Measurements from ENCODE around the gene CDH4. TPM values are rescaled to one million over a fixed set of nuclear protein-coding genes. Genes with fewer than 3 reads are reported as not detected.

Gene CDH4
- total RNA-seq, 2 donors from 2014 or later = not detected

- DNase-seq (ENCODE audit: low spot score) = no peak
- no peak for TF ChIP-seq CTCF (IDR thresholded peaks at IDR 0.05)
- no peaks in the 10 kb centered on the region for H3K4me1 ChIP-seq (ENCODE audit: control insufficient read depth in 1 of 2, low read depth in 2 of 2)
- no peak overlapping the region for H3K4me3 ChIP-seq
- no peaks in the 10 kb centered on the region for H3K36me3 ChIP-seq
- H3K27me3 ChIP-seq (replicated peaks; ENCODE audit: insufficient read depth) = no peaks in the 10 kb centered on the region
- H3K27ac ChIP-seq = no peak overlapping the region
- peaks cover 12% of the 10 kb centered on the region for H3K9me3 ChIP-seq
- ATAC-seq (ENCODE audit: insufficient number of reproducible peaks, low FRiP score, low read depth) = no peak
These were observed 345.9 kb downstream of the CDH4 start for GRCh38 chr20:61597996-61598395.

DNA sequence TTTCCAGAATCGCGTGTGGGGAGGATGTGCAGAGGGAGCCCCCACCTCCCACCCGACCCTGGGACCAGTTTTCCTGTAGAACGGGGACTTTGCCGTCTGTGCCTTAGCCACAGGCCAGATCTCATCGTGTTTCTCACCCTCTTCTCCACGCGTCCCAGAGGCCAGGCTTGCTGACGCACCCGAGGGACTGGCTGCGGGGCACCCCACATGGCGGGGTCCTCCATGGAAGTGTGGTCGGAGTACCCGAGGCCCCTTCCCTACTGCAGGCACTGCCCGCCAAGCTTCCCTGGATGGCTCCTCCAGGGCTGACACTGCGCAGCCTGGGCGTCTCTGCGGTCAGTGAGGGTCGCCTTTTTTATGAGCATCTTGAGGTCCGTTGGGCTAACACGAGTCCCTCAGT is 346.5 kb downstream of the CDH4 start:
- DNase-seq (ENCODE audit: low spot score) (no peak), ATAC-seq (ENCODE audit: insufficient number of reproducible peaks, low FRiP score, low read depth) (no peak)
- no peaks in the 10 kb centered on the region for H3K36me3 ChIP-seq
- H3K27me3 ChIP-seq (replicated peaks; ENCODE audit: insufficient read depth) = no peaks in the 10 kb centered on the region
- no peaks in the 10 kb centered on the region for H3K4me1 ChIP-seq (ENCODE audit: control insufficient read depth in 1 of 2, low read depth in 2 of 2)
- H3K27ac ChIP-seq = no peak overlapping the region
- H3K9me3 ChIP-seq = peaks cover 12% of the 10 kb centered on the region
- TF ChIP-seq CTCF (IDR thresholded peaks at IDR 0.05) = no peak
- H3K4me3 ChIP-seq = no peak overlapping the region

GRCh38 chr20:61599061-61599531 is 347.0 kb downstream of the CDH4 start:
- no peak overlapping the region for H3K27ac ChIP-seq
- ATAC-seq (ENCODE audit: insufficient number of reproducible peaks, low FRiP score, low read depth) (no peak), DNase-seq (ENCODE audit: low spot score) (no peak)
- H3K27me3 ChIP-seq (replicated peaks; ENCODE audit: insufficient read depth) = no peaks in the 10 kb centered on the region
- no peak overlapping the region for H3K4me3 ChIP-seq
- H3K36me3 ChIP-seq = no peaks in the 10 kb centered on the region
- H3K4me1 ChIP-seq (ENCODE audit: control insufficient read depth in 1 of 2, low read depth in 2 of 2) = no peaks in the 10 kb centered on the region
- no peak for TF ChIP-seq CTCF (IDR thresholded peaks at IDR 0.05)
- H3K9me3 ChIP-seq = peaks cover 12% of the 10 kb centered on the region

DNA sequence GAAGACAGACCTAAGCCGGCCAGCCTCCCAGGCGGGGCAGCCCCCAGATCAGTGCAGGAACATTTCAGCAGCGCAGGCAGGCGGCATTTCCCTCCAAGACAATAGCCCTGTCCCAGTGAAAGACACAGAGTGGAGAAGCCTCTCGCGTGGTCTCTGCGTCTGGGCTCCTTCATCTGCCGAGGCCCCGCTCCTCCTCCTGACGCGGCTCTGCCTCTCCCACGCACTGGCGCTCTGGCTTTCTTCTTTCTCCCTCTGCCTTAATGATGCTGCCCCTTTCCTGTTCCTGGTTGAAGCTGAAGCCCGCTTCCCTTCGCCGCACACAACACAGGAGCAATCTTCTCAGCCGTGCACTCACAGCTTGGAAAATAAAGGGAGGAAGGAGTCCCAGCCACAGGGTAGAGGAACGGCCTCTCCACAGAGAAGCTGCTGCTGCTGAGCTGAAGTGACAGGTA is 347.5 kb downstream of the CDH4 start:
- Histone ChIP-seq H3K27me3 (replicated peaks; ENCODE audit: insufficient read depth) (no peaks in the 10 kb centered on the region), H3K4me3 (no peak overlapping the region), H3K27ac (no peak overlapping the region), H3K9me3 (peaks cover 12% of the 10 kb centered on the region), H3K36me3 (no peaks in the 10 kb centered on the region), H3K4me1 (ENCODE audit: control insufficient read depth in 1 of 2, low read depth in 2 of 2) (no peaks in the 10 kb centered on the region)
- DNase-seq (ENCODE audit: low spot score) (no peak), ATAC-seq (ENCODE audit: insufficient number of reproducible peaks, low FRiP score, low read depth) (no peak)
- TF ChIP-seq CTCF (IDR thresholded peaks at IDR 0.05) = no peak

DNA sequence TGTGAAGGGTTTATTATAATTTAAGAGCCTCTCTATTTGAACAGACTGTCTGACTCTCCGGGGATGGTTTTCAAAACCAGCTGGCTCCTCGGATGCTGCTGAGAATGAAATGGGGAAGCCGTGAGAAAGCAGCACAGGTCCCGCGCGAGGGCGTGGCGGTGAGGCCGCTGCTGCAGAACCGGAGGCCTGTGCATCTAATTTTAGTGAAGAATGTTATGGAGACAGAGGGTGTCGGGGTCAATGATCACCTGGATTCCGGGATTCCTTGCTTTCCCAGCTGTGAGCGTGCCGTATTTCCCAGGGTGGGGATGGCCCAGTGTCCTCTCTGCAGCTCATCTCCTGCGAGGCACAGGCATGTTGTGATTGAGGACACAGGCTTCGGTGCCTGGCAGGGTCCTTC is 348.0 kb downstream of the CDH4 start:
- no peak for TF ChIP-seq CTCF (IDR thresholded peaks at IDR 0.05)
- H3K27me3 ChIP-seq (replicated peaks; ENCODE audit: insufficient read depth) = no peaks in the 10 kb centered on the region
- peaks cover 12% of the 10 kb centered on the region for H3K9me3 ChIP-seq
- DNase-seq (ENCODE audit: low spot score) = no peak
- no peaks in the 10 kb centered on the region for H3K4me1 ChIP-seq (ENCODE audit: control insufficient read depth in 1 of 2, low read depth in 2 of 2)
- H3K4me3 ChIP-seq = no peak overlapping the region
- H3K27ac ChIP-seq = no peak overlapping the region
- no peaks in the 10 kb centered on the region for H3K36me3 ChIP-seq
- ATAC-seq (ENCODE audit: insufficient number of reproducible peaks, low FRiP score, low read depth) = no peak
